NCI-H128 (cell line): ENCODE results near the gene SETD7.
A peak's percentile ranks its signal among the peaks of the same experiment; 100 is the strongest.

Experiments used
- DNase-seq: peaks from one replicate; lab custom pipeline; 2025; ENCODE audit not compliant: unreplicated experiment; lab: John Stamatoyannopoulos, UW

SETD7 gene

DNA sequence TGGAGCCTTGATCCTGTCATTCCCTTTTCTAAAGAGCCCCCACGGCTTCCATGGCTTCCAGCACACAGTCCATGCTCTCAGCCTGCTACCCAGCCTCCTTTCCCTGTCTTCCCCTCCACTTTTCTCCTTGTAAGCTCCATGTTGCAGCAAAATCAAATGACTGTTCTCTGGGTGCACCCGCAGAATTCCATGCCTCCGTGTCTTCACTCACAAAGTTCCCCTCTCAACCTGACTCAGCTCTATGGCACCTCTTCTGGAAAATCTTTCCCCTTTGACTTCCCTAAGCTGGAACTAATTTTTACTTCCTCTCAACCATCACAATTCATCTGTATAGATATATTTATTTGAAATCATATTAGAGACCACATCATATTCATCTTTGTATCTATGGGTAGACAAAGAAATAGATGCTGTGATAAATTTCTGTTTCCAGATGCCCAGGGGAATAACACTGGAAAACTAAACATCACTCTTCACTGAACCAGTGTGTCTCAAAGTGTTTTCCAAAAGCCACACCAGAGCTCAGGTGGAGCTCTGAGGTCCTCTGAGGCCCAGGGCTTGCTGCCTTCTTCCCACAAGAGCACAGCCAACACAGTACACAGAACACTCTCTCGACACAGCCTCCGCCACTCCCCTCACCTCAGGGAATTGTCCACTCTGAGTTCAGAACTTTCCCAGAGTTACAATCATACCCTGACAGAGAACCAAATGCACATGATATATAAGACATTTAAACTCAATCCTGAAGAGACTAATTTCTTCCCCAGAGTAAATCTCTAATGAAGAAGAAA lies 3.3 kb downstream of the SETD7 start:
- DNase-seq: no peak

DNA sequence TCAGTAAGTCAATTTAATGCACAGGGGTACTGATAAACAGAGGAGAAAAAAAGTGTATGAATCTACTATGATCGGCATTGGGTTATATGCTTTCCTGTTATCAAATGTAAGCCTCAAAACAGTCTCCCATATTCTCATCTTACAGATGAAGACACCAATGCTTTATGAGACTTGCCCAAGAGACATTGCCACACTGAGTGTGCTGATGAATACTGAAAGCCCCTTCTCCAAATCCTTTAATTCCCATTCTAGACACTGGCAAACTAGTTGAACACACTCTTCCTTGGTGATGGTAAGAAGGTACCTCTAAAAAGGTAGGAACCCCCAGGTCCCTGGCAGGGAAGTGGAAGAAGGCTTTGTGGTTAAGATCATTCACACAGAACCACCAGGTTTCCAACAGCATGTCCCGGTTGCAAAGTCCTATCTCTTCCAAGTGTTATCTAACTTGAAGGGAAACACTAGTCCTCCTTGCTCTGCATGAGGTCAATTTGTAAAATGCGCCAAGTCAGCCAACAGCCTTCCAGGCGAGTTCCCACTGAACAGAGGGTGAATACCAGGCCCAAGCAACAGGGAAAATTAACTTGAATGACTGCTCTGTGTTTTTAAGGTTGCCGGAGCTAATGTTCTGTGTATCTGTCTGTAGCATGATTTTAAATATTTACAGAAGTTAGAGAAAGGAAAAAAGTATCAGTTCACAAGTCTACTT lies 5.1 kb downstream of the SETD7 start:
- no peak for DNase-seq

DNA sequence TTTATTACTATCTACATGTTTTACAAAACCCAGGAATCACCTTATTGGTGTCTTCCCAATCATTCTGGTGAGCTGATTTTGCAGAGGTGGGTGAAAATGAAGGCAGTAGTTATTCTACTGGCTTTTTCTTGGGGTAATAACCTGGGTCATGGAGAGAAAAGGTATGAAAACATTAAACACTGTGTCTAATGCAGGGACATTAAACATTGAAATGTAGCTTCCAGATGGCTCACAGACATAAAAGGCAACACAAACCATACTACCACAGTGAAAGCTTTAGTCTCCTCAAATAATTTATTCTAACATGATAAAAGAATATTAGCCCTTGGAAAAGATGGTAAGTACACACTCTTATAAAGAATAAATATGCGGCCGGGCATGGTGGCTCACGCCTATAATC lies 8.0 kb downstream of the SETD7 start:
- DNase-seq: no peak

DNA sequence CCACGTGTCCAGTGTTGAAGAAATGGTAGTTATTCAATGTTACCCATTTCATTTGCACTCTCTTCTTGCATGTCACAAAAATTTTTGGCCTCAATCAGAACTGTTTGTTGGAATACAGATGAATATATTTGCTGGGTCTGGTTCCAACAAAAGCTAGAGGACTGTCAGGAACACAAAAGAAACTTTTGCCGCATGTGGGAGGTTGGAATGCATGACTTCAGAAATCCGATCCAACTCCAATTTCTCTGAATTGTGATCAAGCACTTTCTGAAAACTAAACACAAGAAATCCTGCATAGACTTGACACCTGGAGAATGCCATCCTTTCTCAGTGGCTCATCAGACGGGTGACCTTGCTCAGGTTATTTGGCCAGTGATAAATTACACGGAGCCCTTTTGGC lies 15.4 kb downstream of the SETD7 start:
- DNase-seq: no peak

DNA sequence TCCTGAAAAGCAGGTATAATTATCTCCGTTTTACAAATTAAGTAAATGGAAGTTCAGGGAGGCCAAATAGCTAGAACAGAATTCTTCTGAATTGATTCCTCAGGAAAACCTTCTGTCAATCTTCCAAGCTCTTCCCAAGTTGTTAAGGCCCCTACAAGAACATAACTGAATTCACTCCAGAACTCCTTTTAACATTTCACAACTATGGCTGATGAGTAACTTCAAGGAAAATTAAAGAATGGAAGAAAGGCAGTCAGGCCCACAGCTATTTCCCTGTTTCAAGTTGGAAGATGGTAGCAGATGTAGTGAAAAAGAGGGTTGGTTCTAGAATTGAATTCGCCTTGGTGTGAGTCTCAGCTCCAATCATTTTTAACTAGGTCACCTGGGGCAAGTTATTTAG lies 15.9 kb downstream of the SETD7 start:
- DNase-seq: no peak

DNA sequence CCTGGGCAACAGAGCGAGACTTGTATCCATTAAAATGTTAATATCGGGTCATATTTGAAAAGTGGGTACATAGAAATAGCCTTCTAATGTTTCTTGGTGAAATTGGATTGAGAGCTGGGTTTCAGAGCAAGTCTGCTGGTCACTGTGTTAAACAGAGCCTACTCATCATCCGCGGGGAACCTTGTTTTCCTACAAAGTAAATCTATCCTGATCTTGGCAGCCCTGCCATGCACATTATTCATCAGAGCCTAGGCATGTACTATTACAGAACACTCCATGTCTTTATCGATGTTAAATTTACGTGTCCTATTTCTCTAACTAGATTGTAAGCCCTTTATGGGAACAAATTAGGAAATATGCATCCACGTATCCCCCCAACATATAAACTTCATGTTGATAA lies 18.7 kb downstream of the SETD7 start:
- DNase-seq: no peak

DNA sequence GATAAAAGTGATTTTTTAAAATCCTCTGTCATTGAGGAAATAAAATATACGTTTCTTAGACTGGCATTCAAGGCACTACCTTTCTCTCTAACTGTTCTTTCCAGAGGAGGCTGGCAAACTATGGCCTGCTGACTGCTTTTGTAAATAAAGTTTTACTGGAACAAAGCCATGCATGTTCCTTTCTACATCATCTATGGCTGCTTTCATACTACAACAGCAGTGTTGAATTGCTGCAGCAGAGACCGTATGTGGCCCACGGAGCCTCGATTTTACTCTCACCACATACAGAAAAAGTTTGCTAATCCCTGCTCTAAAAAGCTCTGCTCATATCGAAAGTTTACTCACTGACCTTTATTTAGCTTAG lies 20.2 kb downstream of the SETD7 start:
- DNase-seq: no peak

DNA sequence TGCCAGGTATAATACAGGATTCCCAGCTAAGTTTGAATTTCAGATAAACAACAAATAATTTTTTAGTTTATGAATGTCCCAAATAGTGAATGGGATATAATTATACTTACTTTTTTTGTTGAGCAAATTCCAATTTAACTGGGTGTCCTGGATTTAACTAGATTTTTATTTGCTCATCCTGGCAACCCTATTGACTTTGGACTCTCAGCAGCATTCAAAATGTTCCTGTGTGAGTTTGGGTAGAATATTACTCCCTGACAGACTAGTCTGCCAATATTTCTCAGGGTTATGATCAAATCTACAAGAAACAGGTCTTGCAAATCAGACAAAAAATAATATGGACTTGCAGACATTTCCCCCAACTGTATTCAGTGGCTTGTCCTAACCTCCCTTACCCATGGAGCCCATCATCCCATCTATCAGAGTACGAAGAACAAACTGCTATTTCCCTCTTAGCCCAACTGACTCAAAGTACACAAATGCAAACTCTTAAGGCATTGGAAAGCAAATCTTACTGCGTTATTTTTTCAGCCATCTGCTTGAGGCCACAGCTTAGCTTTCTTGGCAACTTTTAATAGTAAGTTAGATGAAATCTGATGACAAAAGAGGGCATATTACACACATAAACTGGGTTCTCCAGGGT lies 20.7 kb downstream of the SETD7 start:
- DNase-seq: no peak

DNA sequence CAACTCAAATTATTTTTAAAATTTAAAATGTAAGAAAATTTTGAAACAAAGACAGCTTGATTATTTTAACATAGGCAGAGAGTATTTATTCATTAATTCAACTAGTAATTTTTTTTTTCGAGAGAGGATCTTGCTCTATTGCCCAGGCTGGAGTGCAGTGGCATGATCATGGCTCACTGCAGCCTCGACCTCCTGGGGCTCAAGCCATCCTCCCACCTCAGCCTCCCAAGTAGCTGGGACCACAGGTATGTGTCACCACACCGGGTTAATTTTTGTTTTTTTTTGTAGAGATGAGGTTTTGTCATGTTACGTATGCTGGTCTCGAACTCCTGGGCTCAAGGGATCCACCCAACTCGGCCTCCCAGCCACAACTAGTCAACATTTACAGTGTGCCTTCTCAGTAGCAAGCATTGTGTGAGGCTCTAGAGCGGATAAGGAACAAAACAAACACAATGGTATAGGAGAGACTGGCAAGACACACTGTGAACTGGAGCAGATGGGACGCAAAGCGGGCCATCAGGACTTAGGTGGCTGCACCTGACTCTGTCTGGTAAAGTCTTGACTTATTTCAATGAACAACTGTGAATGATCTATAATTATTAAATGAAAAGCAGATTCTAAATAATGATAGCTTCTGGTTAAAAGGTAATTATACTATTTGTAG lies 21.6 kb downstream of the SETD7 start:
- DNase-seq: no peak

DNA sequence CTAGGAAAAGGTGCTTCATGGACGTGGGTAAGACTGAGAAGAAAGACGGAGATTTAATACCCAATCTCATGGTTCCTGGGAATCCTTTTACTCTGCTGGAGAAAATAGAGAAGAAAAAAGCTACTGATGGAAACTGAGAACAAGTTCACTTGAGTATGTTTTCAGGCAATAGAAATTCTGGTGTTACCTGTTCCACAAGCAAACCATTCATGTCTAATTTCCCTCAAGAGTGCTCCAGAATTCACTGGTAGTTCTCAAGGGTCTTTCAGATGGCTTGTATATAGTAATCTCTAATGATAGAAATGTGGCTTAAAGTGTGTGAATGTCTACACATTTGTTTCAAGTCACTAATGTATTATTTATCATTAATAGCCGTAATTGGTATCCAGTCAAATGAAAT lies 22.5 kb downstream of the SETD7 start:
- no peak for DNase-seq

DNA sequence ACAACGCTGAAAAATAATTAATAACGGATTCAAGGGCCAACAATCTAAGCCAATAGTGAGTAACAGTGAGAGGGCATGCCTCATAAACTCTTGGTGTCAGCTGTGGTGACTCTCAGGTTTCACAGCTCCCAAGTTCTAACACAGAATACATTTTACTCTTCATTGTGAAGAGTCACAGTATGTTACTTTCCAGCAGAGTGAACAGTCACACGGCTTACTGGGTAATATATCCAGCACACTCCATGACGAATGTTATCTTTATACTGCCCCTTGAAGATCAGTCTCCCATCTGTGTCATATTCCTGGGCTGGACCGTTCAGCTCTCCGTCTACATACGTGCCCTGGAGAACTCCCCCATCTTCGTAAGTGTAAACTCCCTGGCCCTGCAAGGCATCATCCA lies 23.1 kb downstream of the SETD7 start:
- peak; percentile 29 for DNase-seq

DNA sequence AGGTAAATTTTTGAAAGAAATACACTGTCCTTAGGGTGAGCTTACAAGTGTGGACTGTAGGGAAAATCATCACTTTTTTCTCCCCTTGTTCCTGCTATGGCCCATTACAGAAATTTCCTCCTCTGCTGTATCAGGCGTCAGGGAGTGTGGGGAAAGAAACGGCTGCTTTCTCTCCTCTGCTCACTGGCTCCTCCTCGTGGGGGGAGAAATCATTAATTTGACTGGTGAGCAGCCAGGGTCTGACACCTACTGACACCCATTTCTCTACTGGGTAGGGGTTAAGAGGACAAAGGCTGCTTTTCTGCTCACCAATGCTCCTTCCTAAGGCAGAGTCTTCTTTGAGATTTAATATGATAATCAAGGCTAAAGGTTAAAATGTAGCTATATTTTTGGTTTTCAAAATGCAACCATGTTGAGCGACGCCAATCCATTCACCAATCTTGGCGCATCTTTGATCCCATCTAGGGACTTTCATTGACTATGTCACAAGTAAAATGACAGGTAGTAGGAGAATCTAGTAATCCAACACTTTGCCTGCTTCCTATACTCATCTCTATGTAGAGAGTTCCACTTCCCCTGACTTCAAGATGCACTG lies 25.1 kb downstream of the SETD7 start:
- DNase-seq: no peak

DNA sequence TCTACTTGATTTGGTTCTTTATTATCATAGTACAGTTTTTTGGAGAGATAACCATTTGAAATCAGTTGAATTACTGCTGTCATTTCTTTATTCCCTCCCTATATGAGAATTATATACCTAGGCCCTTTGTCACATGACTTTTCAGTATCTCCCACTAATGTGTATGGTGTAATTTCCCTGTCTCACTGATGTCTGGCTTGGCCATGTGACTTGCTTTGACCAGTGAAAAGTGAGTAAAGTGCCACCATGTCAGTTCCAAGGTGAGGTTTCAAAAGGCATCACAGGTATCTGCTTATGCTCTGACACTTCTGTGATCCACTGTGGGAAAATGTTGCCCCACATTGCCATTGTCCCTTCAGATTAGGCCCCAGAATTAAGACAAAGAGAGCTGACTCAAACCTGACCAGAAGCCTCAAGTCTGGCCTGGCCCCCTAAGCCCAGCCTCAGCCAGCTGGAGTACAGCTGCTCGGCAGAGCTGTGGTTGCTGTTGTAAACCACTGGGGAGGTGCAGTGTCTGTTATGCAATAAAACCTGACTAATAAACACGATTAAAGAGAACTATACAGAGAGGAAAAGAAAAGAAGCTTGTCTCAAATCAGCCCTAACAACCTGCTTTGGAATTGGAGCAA lies 27.5 kb downstream of the SETD7 start:
- DNase-seq: no peak

DNA sequence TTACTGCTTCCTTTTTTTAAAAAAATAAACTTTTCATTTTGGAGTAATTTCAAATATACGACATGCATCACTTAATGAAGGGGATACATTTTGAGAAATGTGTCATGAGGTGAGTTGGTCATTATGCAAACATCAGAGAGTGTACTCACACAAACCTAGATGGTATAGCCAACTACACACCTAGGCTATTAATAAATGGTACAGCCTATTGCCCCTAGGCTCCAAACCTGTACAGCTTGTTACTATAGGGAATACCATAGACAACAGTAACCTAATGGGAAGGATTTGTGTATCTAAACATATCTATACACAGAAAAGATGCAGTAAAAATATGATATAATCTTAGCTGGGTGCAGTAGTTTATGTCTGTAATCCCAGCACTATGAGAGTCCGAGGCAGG lies 29.1 kb downstream of the SETD7 start:
- no peak for DNase-seq

DNA sequence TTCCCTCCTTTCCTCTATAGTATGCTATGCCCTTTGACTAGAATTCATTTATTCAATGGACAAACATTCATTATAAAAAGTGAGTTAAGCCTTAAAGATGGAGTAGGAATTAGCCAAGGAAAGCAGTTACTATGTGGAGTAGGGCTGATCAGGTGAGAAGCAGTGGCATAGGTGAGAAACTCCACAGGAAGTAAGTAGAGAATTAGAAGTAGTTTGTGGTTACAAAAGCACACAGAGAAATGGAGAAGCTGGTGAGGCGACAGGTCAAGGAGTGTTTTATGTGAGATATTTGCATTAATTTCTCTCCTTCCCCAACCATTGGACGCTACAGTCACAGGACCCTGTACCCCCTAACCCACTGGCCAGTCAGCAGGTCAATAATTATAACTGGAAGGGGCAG lies 30.6 kb downstream of the SETD7 start:
- DNase-seq: no peak

DNA sequence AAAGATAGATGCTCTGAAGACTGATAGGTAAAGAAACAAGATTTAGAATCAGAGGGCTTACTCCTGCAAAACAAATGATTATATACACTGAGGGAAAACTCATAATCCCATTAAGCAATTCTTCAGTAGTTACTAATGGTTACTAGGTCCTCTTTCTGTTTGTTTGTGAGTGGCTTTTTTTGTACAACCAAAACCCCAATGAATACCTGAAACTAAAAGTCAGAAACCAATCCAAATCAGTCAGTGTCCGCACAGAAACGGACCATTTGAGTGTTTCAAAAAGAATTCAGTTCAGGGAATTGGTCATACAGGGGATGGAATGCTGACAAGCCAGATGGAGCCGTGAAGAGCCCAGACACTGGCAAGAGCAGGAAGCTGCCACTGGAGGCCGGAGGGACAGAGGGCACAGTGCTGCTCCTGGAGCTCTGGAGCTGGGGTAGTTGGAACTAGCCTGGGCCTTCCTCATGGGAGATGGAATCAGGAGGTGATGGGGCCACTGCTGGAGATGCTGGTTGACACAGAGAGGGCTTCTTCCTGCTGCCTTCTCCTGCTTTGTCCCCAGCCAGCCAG lies 31.9 kb downstream of the SETD7 start:
- DNase-seq: no peak

DNA sequence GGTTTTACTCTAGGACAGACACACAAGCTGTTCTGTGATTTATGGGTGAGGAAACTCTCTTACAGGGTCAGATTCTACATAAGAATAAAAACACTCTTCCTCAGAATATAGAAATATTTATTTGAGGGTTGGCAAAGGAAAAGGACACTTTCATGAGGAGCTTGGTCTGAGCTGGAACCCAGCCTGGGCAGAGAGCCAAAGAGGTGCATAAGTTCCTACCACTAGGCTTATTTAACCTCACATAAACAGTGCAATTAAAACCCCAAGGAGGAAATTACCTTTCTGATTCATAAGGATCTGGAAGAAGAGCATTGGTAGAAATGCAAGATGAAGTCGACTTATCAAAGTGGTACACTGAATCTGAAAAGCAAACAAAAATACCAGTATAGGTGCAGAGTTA lies 32.9 kb downstream of the SETD7 start:
- DNase-seq: no peak

DNA sequence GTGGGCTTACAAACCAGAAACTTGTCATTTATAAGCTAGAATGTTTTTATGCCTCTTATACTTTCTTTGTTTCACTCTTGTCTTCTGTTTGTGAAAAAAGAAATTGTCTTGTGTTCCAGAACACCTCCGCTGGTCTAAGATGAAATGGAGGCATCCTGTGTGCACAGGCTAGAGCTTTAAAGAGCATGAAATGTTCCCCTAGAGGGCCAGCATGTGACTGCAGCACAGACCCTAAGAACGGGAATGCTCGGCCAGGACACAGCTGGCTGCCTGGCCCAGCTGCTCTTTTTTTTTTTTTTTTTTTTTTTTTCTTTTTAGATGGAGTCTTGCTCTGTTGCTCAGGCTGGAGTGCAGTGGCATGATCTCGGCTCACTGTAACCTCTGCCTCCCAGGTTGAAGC lies 33.6 kb downstream of the SETD7 start:
- DNase-seq: no peak

DNA sequence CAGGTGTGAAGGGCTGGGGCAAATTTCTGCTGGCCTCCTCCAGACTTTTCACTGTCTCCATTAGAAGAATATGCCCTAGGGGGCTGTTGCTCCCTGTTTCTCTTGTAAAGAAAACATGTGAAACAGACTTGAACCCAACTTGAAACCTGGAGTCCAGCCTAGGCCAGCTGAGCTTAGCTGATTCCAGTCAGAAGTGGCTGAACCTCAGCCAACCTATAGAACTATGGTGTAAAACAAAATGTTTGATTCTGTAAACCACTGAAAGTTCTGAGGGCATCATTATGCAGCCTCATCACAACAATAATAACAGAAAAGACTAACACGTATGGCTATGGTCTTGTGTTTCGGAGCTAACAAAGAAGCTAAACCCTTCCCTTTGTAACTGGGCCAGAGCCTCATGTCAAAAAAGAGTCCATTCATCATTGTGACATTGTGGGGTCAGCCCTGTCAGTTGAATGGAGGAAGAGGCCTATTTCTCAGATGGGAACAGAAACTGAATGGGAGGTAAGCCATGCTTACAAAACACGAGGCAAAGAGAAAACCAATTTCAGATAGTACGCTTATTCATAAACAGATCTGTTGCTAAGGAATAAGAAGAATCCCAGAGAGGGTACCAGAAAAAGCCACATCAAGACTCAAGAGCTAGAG lies 34.1 kb downstream of the SETD7 start:
- no peak for DNase-seq

DNA sequence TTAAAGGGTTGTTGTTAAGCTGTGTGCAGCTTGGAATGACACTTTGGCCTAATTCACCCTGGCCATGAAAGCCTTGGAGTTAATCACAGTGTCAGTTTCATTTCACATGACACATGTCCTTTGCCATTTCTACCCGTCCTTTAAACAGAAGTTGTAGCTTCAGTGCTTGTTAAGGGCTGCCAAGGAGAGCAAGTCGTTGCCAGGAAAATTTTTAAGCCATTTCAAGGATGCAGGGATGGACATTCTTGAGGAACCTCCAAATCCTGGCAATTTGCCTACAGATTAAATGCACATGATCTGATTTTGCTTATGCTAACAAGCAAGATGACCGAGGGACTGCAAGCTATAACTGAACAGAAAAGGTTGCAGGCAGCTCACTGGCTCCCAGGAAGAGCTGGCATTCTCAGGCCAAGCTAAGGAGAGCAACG lies 40.5 kb downstream of the SETD7 start:
- no peak for DNase-seq
